Thyroid gland (tissue), 4 donors: ENCODE results near the gene SEC63. TPM values are rescaled to one million over a fixed set of nuclear protein-coding genes. Genes with fewer than 3 reads are reported as not detected.
"Not testable (repeated sequence)": the region's sequence is repeated elsewhere in the genome, so short reads cannot be mapped to it uniquely, and the experiment has no call there.

Experiments used
- DNase-seq, 2 donors: peaks; one replicate each; pipeline ENCODE4 v3.0.0-alpha.2; 2019
- H3K27ac ChIP-seq, 3 donors: fragments of 200-600 bp; sonication (generic); 1 replicate in 2 of 3; 2 replicates in 1 of 3; pipeline ENCODE4 v1.5.1; 2016 to 2019; ENCODE audit warnings: mild to moderate bottlenecking in 1 of 3, moderate library complexity in 1 of 3
- H3K27me3 ChIP-seq: fragments of 200-600 bp; sonication (generic); one replicate; pipeline ENCODE4 v1.5.1; 2019
- H3K36me3 ChIP-seq, 2 donors: fragments of 200-600 bp; sonication (generic); one replicate each; pipeline ENCODE4 v1.5.1; 2016 to 2019
- H3K4me1 ChIP-seq, 2 donors: fragments of 200-600 bp; sonication (generic); one replicate each; pipeline ENCODE4 v1.5.1; 2017 to 2019
- H3K4me3 ChIP-seq, 3 donors: fragments of 200-600 bp; sonication (generic); replicated peaks in 1 of 3; 1 replicate in 2 of 3; 2 replicates in 1 of 3; pipeline ENCODE4 v1.5.1; 2016; ENCODE audit warnings: mild to moderate bottlenecking in 1 of 3
- H3K9me3 ChIP-seq: fragments of 200-600 bp; sonication (generic); one replicate; pipeline ENCODE4 v1.5.1; 2017
- POLR2A ChIP-seq, 2 donors: fragments of 450-650 bp; IDR thresholded peaks; one replicate each; pipeline ENCODE4 v1.6.1; 2017; ENCODE audit warnings: antibody characterized with exemption in 2 of 2, mild to moderate bottlenecking in 2 of 2, moderate library complexity in 1 of 2
- WGBS, 2 donors: methylation state at CpG; one replicate each; pipeline ENCODE4 v1.1.5; 2017; 5-methylcytosine and 5-hydroxymethylcytosine counted together
- intact Hi-C: fragments of 100-400 bp; cut with DNase I; formaldehyde crosslinking; loops from one replicate; pipeline ENCODE4 v1.15.1; 2023
- total RNA-seq, 4 donors: library from RNA; depleted of rRNA; stranded (reverse); fragments of >200 nt; gene quantifications; one replicate each; pipeline ENCODE4 v1.2.3, GENCODE V29; 2016
- TF ChIP-seq, protein P1 (sequence below), 6 experiments: fragments of 200-600 bp in 3 of 6; fragments of 450-650 bp in 3 of 6; sonication (generic) in 3 of 6; IDR thresholded peaks; one replicate each; pipeline ENCODE4 v1.5.1; 2016 to 2019; ENCODE audit warnings: antibody characterized with exemption in 6 of 6, mild to moderate bottlenecking in 2 of 6, inconsistent platforms in 1 of 6, moderate library complexity in 1 of 6

Gene SEC63
- total RNA-seq, 4 donors from 2014 or later: 47.1 to 95.5 (median 68.3) TPM

- Histone ChIP-seq H3K27ac (peak overlapping the region in 2 of 3 donors; percentile 40), H3K4me3 (no peak overlapping the region), H3K27me3 (no peaks in the 10 kb centered on the region), H3K9me3 (no peaks in the 10 kb centered on the region), H3K4me1 (peaks cover 43 to 44% of the 10 kb centered on the region in 2 donors), H3K36me3 (no peaks in the 10 kb centered on the region)
- 65 to 75% methylated on average over 2 of the region's 2 CpGs for WGBS, 2 donors
- intact Hi-C loops: no loop called here
- TF ChIP-seq, protein P1, sequence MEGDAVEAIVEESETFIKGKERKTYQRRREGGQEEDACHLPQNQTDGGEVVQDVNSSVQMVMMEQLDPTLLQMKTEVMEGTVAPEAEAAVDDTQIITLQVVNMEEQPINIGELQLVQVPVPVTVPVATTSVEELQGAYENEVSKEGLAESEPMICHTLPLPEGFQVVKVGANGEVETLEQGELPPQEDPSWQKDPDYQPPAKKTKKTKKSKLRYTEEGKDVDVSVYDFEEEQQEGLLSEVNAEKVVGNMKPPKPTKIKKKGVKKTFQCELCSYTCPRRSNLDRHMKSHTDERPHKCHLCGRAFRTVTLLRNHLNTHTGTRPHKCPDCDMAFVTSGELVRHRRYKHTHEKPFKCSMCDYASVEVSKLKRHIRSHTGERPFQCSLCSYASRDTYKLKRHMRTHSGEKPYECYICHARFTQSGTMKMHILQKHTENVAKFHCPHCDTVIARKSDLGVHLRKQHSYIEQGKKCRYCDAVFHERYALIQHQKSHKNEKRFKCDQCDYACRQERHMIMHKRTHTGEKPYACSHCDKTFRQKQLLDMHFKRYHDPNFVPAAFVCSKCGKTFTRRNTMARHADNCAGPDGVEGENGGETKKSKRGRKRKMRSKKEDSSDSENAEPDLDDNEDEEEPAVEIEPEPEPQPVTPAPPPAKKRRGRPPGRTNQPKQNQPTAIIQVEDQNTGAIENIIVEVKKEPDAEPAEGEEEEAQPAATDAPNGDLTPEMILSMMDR (IDR thresholded peaks at IDR 0.05): no peak
- TF ChIP-seq POLR2A (IDR thresholded peaks at IDR 0.05): no peak
- DNase-seq: no peak
These were observed 16.8 kb downstream of the SEC63 start for GRCh38 chr6:107941199-107941598.

DNA sequence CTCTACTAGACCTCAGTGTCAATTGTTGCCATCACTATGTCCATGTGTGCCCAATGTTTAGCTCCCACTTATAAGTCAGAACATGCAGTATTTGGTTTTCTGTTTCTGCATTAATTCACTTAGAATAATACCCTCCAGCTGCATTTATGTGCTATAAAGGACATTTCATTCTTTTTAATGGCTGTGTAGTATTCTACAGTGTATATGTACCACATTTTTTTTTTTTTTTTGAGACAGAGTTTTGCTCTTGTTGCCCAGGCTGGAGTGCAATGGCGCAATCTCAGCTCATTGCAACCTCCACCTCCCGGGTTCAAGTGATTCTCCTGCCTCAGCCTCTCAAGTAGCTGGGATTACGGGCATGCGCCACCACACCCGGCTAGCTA lies 21.1 kb downstream of the SEC63 start:
- H3K27ac ChIP-seq, intact Hi-C loops, H3K9me3 ChIP-seq, H3K27me3 ChIP-seq, H3K4me3 ChIP-seq, H3K36me3 ChIP-seq, DNase-seq: not testable (repeated sequence)
- H3K4me1 ChIP-seq: peaks cover 21 to 29% of the 10 kb centered on the region in 2 donors
- WGBS, 2 donors: 99 to 100% methylated on average over 5 of the region's 5 CpGs

- Histone ChIP-seq H3K9me3 (no peaks in the 10 kb centered on the region), H3K4me1 (peaks cover 15 to 24% of the 10 kb centered on the region in 2 donors), H3K36me3 (no peaks in the 10 kb centered on the region), H3K27ac (no peak overlapping the region), H3K4me3 (no peak overlapping the region), H3K27me3 (no peaks in the 10 kb centered on the region)
- 74 to 85% methylated on average over 3 of the region's 3 CpGs for WGBS, 2 donors
- no peak for DNase-seq
- TF ChIP-seq, protein P1 (IDR thresholded peaks at IDR 0.05): no peak
- TF ChIP-seq POLR2A (IDR thresholded peaks at IDR 0.05): no peak
- intact Hi-C loops: no loop called here
These were observed 21.7 kb downstream of the SEC63 start for GRCh38 chr6:107936162-107936909.

GRCh38 chr6:107934229-107934628 lies 23.8 kb downstream of the SEC63 start:
- H3K9me3 ChIP-seq, H3K27me3 ChIP-seq, DNase-seq, H3K4me1 ChIP-seq, H3K4me3 ChIP-seq, H3K27ac ChIP-seq, H3K36me3 ChIP-seq, intact Hi-C loops: not testable (repeated sequence)
- WGBS, 2 donors: no CpG with 5 or more reads among the region's 35 CpGs

- 97 to 98% methylated on average over 3 of the region's 3 CpGs for WGBS, 2 donors
- no peak for DNase-seq
- H3K4me3 ChIP-seq: no peak overlapping the region
- no peaks in the 10 kb centered on the region for H3K36me3 ChIP-seq
- no peak overlapping the region for H3K27ac ChIP-seq
- H3K27me3 ChIP-seq: no peaks in the 10 kb centered on the region
- peaks cover 3 to 4% of the 10 kb centered on the region in 2 donors for H3K4me1 ChIP-seq
- intact Hi-C loops: no loop called here
- TF ChIP-seq, protein P1 (IDR thresholded peaks at IDR 0.05): no peak
- no peak for TF ChIP-seq POLR2A (IDR thresholded peaks at IDR 0.05)
- H3K9me3 ChIP-seq: no peaks in the 10 kb centered on the region
These were observed 25.4 kb downstream of the SEC63 start for GRCh38 chr6:107932580-107932979.

DNA sequence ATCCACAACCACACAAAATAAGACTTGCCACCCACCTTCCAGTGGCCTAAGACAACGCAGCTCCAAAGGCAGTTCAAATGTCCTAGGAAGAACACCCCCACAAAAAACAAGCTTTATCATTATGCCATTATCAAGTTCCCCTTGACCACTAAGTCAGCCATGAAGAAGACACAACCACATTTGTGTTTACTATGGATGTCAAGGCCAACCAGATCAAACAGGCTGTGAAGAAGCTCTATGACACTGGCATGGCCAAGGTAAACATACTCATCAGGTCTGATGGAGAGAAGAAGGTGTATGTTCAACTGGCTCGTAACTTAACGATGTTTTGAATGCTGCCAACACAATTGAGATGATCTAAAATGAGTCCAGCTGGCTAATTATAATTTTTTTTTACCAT lies 26.1 kb downstream of the SEC63 start:
- WGBS, 2 donors: 93 to 96% methylated on average over 3 of the region's 3 CpGs
- no peak overlapping the region for H3K4me3 ChIP-seq
- no peaks in the 10 kb centered on the region for H3K27me3 ChIP-seq
- no peaks in the 10 kb centered on the region for H3K9me3 ChIP-seq
- intact Hi-C loops: no loop called here
- peaks cover 3 to 4% of the 10 kb centered on the region in 2 donors for H3K4me1 ChIP-seq
- DNase-seq: no peak
- TF ChIP-seq, protein P1 (IDR thresholded peaks at IDR 0.05): no peak
- TF ChIP-seq POLR2A (IDR thresholded peaks at IDR 0.05): no peak
- no peaks in the 10 kb centered on the region for H3K36me3 ChIP-seq
- no peak overlapping the region for H3K27ac ChIP-seq
